HepG2 (cell line): ENCODE results near the gene RTN4RL2. TPM values are rescaled to one million over a fixed set of nuclear protein-coding genes. Genes with fewer than 3 reads are reported as not detected.

Experiments
- ASH2L ChIP-seq: fragments of 300-600, 200-600 bp; sonication (generic); IDR thresholded peaks from 2 replicates; pipeline ENCODE4 v1.7.0; 2017; ENCODE audit warnings: low read depth, mild to moderate bottlenecking, moderate library complexity, mixed read lengths, low read length; ENCODE audit not compliant: insufficient read length
- DR1 ChIP-seq: sonication (generic); formaldehyde crosslinking; IDR thresholded peaks from 2 replicates; pipeline ENCODE4 v1.8.0; 2021; ENCODE audit warnings: mild to moderate bottlenecking, missing genetic modification reagents, inconsistent platforms
- HIVEP1 ChIP-seq: sonication (generic); formaldehyde crosslinking; IDR thresholded peaks from 2 replicates; pipeline ENCODE4 v1.4.0; 2020; ENCODE audit warnings: mild to moderate bottlenecking, missing genetic modification reagents
- IRX3 ChIP-seq: sonication (generic); formaldehyde crosslinking; IDR thresholded peaks from 2 replicates; pipeline ENCODE4 v1.8.1; 2023; ENCODE audit warnings: mild to moderate bottlenecking, low read depth, missing genetic modification reagents, borderline replicate concordance
- JDP2 ChIP-seq: sonication (generic); formaldehyde crosslinking; IDR thresholded peaks from 2 replicates; pipeline ENCODE4 v1.8.1; 2022; ENCODE audit warnings: missing genetic modification reagents, borderline replicate concordance
- MXD1 ChIP-seq: sonication (generic); formaldehyde crosslinking; IDR thresholded peaks from 2 replicates; pipeline ENCODE4 v1.4.0; 2020; ENCODE audit warnings: mild to moderate bottlenecking, missing genetic modification reagents
- PLSCR1 ChIP-seq: sonication (generic); formaldehyde crosslinking; IDR thresholded peaks from 2 replicates; pipeline ENCODE4 v1.5.0; 2020; ENCODE audit warnings: missing genetic modification reagents, mild to moderate bottlenecking, borderline replicate concordance
- POLR2AphosphoS2 ChIP-seq: IDR thresholded peaks from 2 replicates; pipeline ENCODE4 v1.6.1; 2011; ENCODE audit warnings: low read depth, low read length, improper control_type of control experiment
- RBM22 ChIP-seq: fragments of 200-400 bp; formaldehyde crosslinking; optimal IDR thresholded peaks from 2 replicates; pipeline ENCODE3; 2017; ENCODE audit warnings: mild to moderate bottlenecking, low read length, moderate library complexity
- SNAI1 ChIP-seq: sonication (generic); formaldehyde crosslinking; IDR thresholded peaks from 2 replicates; pipeline ENCODE4 v1.5.0; 2020; ENCODE audit warnings: mild to moderate bottlenecking, missing genetic modification reagents, borderline replicate concordance
- SOX5 ChIP-seq: IDR thresholded peaks from 2 replicates; pipeline ENCODE4 v1.6.1; 2016; ENCODE audit warnings: borderline replicate concordance
- SSRP1 ChIP-seq: IDR thresholded peaks from 2 replicates; pipeline ENCODE4 v1.6.1; 2016; ENCODE audit warnings: control low read depth
- STAG1 ChIP-seq: sonication (generic); formaldehyde crosslinking; IDR thresholded peaks from 2 replicates; pipeline ENCODE4 v1.4.0; 2020; ENCODE audit warnings: missing genetic modification reagents
- TFE3 ChIP-seq: IDR thresholded peaks from 2 replicates; pipeline ENCODE4 v1.6.1; 2016
- WIZ ChIP-seq: sonication (generic); formaldehyde crosslinking; IDR thresholded peaks from 2 replicates; pipeline ENCODE4 v1.5.1; 2020; ENCODE audit warnings: mild to moderate bottlenecking, missing genetic modification reagents
- ZNF18 ChIP-seq: sonication (generic); formaldehyde crosslinking; IDR thresholded peaks from 2 replicates; pipeline ENCODE4 v1.8.0; 2022; ENCODE audit warnings: mild to moderate bottlenecking, missing genetic modification reagents; ENCODE audit not compliant: insufficient replicate concordance
- ZNF24 ChIP-seq: fragments of 450-650 bp; IDR thresholded peaks from 2 replicates; pipeline ENCODE4 v1.6.1; 2017; ENCODE audit warnings: antibody characterized with exemption, mild to moderate bottlenecking
- ZNF292 ChIP-seq: sonication (generic); formaldehyde crosslinking; IDR thresholded peaks from 2 replicates; pipeline ENCODE4 v1.8.1; 2022; ENCODE audit warnings: mild to moderate bottlenecking, low read depth, missing genetic modification reagents, borderline replicate concordance
- ZNF512 ChIP-seq: sonication (generic); formaldehyde crosslinking; IDR thresholded peaks from 2 replicates; pipeline ENCODE4 v1.4.0; 2020; ENCODE audit warnings: mild to moderate bottlenecking, missing genetic modification reagents
- ZNF580 ChIP-seq: IDR thresholded peaks from 2 replicates; pipeline ENCODE4 v1.6.1; 2016; ENCODE audit warnings: low read depth, borderline replicate concordance
- ZNF644 ChIP-seq: IDR thresholded peaks from 2 replicates; pipeline ENCODE4 v1.6.1; 2016; ENCODE audit warnings: low read depth
- ZNF792 ChIP-seq: IDR thresholded peaks from 2 replicates; pipeline ENCODE4 v1.6.1; 2016
- ZSCAN9 ChIP-seq: IDR thresholded peaks from 2 replicates; pipeline ENCODE4 v1.6.1; 2016; ENCODE audit warnings: borderline replicate concordance
- polyA plus RNA-seq, 8 experiments: library from polyadenylated mRNA; depleted of rRNA in 3 of 8; stranded (reverse) in 7 of 8; unstranded in 1 of 8; fragments of >200 nt; fragmentation: Illumina TruSeq in 4 of 8; extraction: Trizol in 4 of 8; gene quantifications; 2 replicates each; pipeline versions ENCODE4 v1.2.1 to v1.2.3, GENCODE V29; 2011 to 2016; ENCODE audit warnings: low read depth in 4 of 8, missing spikeins in 1 of 8, mixed read lengths in 1 of 8; ENCODE audit not compliant: insufficient read depth in 1 of 8
- total RNA-seq, 5 experiments: library from RNA; depleted of rRNA; stranded (reverse); fragments of >200 nt; fragmentation: Illumina TruSeq; extraction: Trizol; gene quantifications; 2 replicates each; pipeline ENCODE4 v1.2.3, GENCODE V29; 2016; ENCODE audit warnings: low read depth in 1 of 5

The RTN4RL2 gene
- total and polyA plus RNA-seq, 2 of the 13 experiments (the other 11 are each of a cell fraction or from before 2014, with no cell fraction given): 1.3 to 4.3 TPM

- TF ChIP-seq SNAI1 (CRISPR knock-in tag) (no peak), JDP2 (CRISPR knock-in tag) (no peak), RBM22 (no peak), PLSCR1 (CRISPR knock-in tag) (no peak), ASH2L (peak; percentile 66), ZNF580 (CRISPR knock-in tag) (peak; percentile 24; the same call in 1 of the 2 replicates), ZSCAN9 (0 out of 2 replicates have a peak, but pooled peaks have one; percentile 38), ZNF24 (no peak), ZNF512 (CRISPR knock-in tag) (no peak; the same call in 1 of the 2 replicates), TFE3 (CRISPR knock-in tag) (peak; percentile 79), MXD1 (CRISPR knock-in tag) (peak; percentile 75; the same call in 1 of the 2 replicates), ZNF644 (CRISPR knock-in tag) (no peak), ZNF792 (no peak), HIVEP1 (CRISPR knock-in tag) (peak; percentile 80), IRX3 (CRISPR knock-in tag) (0 out of 2 replicates have a peak, but pooled peaks have one; percentile 63), WIZ (CRISPR knock-in tag) (0 out of 2 replicates have a peak, but pooled peaks have one; percentile 49), POLR2AphosphoS2 (no peak), DR1 (CRISPR knock-in tag) (no peak; the same call in 1 of the 2 replicates), SOX5 (CRISPR knock-in tag) (peak; percentile 40; the same call in 1 of the 2 replicates), ZNF292 (peak; percentile 76; the same call in 1 of the 2 replicates), SSRP1 (CRISPR knock-in tag) (no peak; the same call in 1 of the 2 replicates), ZNF18 (CRISPR knock-in tag) (no peak), STAG1 (CRISPR knock-in tag) (no peak)
Measured at GRCh38 chr11:57515332-57516060, 55.2 kb downstream of the RTN4RL2 start, which contains the start of gene SLC43A1 (continued).
